HG02840 (cell line): ENCODE measurements around the gene ARSK.
A peak's percentile ranks its signal among the peaks of the same experiment; 100 is the strongest.
"Not testable (repeated sequence)": the region's sequence is repeated elsewhere in the genome, so short reads cannot be mapped to it uniquely, and the experiment has no call there.

ENCODE experiments used
- ATAC-seq: cut with Tn5 transposase; IDR thresholded peaks from one replicate; pipeline ENCODE4 v1.9.1; 2021; ENCODE audit warnings: mild to moderate bottlenecking, moderate library complexity, moderate number of reproducible peaks; ENCODE audit not compliant: unreplicated experiment, low FRiP score

Gene ARSK

DNA sequence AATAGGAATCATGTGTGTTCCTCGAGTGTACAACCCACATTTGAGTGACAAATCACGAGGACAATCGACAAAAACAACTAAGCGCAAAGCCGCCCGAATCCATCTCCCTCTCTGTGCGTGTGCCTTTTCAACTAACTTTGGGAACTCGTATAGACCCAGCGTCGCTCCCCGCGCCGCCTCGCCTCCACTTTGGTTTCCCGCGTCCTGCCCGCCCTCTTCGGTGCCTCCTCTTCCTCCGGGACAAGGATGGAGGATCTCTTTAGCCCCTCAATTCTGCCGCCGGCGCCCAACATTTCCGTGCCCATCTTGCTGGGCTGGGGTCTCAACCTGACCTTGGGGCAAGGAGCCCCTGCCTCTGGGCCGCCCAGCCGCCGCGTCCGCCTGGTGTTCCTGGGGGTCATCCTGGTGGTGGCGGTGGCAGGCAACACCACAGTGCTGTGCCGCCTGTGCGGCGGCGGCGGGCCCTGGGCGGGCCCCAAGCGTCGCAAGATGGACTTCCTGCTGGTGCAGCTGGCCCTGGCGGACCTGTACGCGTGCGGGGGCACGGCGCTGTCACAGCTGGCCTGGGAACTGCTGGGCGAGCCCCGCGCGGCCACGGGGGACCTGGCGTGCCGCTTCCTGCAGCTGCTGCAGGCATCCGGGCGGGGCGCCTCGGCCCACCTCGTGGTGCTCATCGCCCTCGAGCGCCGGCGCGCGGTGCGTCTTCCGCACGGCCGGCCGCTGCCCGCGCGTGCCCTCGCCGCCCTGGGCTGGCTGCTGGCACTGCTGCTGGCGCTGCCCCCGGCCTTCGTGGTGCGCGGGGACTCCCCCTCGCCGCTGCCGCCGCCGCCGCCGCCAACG lies 65.3 kb downstream of the ARSK start, which contains the start of gene GPR150:
TSS of gene GPR150 (plus strand) at position 58 of the 840 bp plus-strand sequence. CDS start at position 247, 189 bp downstream.
- ATAC-seq, result peak; percentile 51

DNA sequence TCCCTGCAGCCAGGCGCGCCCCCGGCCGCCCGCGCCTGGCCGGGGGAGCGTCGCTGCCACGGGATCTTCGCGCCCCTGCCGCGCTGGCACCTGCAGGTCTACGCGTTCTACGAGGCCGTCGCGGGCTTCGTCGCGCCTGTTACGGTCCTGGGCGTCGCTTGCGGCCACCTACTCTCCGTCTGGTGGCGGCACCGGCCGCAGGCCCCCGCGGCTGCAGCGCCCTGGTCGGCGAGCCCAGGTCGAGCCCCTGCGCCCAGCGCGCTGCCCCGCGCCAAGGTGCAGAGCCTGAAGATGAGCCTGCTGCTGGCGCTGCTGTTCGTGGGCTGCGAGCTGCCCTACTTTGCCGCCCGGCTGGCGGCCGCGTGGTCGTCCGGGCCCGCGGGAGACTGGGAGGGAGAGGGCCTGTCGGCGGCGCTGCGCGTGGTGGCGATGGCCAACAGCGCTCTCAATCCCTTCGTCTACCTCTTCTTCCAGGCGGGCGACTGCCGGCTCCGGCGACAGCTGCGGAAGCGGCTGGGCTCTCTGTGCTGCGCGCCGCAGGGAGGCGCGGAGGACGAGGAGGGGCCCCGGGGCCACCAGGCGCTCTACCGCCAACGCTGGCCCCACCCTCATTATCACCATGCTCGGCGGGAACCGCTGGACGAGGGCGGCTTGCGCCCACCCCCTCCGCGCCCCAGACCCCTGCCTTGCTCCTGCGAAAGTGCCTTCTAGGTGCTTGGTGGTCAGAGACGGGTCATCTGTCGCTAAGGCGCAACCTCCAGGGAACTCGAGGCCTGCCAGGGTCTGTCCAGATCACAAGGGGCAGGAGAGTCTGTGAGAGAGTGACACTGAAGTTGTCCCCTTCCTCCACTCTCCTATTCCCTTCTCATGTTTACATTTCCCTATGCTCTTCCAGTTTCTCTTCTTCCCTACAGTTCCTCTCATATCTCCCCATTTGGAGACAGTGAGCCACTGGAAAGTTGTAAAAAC lies 66.3 kb downstream of the ARSK start:
- peak; percentile 43 for ATAC-seq

DNA sequence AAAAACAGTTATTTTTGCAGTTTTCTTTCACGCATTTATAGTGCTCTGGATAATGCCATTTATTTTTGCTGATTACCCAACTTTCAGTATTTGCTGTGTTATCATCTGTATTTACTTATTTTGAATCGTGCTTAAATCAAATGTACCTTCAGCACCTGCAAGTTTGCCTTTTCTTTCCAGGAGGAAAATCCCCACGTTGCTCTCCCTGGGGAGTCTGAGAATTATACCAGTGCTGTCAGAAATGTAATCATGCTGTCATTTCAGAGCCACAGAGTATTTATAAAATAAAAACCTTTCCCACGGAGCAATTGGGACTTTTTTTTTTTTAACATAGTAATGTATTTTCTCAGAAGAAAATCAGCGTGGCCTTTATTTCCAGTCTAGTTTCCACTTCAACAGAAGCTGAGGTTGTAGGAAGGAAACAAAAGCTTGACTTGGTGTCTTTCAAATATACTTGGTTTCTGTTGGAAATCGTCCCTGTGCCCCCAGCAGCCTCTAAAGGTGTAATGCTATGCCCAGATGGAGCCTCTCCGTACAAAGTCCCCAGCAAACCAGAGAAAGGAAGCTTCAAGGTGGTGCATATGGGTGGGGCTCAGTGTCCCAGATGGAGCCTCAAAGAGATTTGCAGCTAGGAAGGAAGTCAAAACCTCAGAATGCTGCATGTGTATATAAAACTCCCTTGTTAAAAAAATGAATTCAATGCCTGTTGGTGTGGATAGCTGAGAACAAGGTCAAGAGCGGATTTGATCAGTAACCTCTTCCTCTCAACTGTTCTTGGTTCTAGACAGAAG lies 67.1 kb downstream of the ARSK start:
- no peak for ATAC-seq

DNA sequence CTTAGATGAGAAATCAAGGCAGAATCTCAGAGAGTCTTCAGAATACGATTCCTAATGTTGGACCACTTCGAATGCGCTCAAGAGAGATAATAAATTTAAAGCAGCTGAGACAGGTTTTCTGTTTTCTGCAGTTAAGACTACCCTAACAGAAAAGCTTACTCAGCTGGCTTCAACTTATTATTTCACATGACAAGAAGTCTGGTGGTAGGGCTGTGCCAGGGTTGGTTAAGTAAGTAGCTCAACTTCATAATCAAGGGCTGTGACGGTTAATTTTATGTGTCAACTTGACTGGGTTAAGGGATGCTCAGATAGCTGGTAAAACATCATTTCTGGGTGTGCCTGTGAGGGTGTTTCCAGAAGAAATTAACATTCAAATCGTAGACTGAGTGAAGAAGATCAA lies 68.8 kb downstream of the ARSK start:
- no peak for ATAC-seq

DNA sequence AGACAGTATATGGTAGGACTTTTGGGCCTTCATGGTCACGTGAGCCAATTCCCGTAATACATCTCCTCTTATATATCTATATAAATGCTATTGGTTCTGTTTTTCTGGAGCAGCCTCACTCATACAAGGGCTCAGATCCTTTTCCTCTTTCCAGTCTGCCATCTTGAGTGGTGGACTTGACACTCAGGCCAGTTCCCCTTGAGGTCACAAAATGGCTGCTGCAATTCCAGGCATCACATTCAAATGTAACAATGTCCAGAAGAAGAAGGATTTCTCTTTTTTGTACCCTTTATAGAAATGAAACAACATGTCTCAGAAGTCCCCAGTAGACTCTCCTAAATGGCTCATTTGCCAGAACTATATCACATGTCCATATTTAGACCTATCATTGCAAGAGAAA lies 69.5 kb downstream of the ARSK start:
- ATAC-seq, result no peak

DNA sequence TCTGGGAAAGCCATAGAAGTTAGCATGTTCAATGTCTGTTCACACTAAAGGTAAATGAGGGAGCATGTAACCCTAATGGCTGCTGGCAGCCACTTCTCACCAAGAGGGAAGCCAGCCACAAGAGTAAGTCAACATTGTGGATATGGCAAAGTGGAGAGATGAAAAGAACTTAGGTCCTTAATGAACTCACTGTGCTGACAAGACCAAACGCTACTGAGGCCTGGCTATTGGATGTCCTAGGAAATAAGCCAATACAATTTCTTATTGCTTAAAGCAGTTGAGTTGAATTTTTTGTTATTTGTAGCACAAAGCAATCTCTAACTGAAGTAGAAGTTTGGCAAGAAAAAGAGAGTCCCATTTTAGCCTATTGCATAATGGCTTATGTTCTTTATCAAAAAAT lies 71.8 kb downstream of the ARSK start:
- ATAC-seq, result no peak

DNA sequence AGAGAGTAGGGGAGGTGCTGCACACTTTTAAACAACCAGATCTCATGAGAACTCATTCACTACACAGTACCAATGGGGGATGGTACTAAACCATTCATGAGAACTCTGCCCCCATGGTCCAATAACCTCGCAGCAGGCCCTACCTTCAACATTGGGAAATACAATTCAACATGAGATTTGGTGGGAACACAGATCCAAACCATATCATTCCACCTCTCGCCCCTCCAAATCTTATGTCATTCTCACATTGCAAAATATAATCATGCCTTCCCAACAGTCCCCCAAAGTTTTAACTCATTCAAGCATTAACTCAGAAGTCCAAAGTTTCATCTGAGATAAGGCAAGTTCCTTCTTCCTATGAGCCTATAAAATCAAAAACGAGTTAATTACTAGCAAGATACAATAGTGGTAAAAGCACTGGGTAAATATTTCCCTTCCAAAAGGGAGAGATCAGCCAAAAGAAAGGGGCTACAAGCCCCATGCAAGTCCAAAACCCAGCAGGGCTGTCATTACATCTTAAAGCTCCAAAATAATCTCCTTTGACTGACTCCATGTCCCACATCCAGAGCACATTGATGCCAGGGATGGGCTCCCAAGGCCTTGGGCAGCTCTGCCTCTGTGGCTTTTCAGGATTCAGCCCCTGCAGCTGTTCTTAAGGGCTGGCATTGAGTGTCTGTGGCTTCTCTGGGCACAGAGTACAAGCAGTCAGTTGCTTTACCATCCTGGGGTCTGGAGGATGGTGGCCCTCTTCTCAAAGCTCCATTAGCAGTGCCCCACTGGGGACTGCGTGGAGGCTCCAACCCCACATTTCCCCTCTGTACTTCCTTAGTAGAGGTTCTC lies 73.3 kb downstream of the ARSK start:
- ATAC-seq, result no peak

DNA sequence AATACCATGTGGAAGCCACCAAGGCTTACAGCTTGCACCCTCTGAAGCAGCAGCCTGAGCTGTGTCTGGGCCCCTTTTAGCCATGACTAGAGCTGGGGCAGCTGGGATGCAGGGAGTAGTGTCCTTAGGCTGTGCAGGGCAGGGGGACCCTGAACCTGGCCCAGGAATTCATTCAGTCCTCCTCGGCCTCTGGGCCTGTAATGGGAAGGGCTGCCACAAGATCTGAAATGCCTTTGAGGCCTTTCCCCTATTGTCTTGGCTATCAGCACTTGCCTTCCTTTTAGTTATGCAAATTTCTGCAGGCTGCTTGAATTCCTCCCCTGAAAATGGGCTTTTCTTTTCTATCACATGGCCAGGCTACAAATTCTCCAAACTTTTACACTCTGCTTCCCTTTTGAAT lies 74.0 kb downstream of the ARSK start:
- ATAC-seq, result no peak

DNA sequence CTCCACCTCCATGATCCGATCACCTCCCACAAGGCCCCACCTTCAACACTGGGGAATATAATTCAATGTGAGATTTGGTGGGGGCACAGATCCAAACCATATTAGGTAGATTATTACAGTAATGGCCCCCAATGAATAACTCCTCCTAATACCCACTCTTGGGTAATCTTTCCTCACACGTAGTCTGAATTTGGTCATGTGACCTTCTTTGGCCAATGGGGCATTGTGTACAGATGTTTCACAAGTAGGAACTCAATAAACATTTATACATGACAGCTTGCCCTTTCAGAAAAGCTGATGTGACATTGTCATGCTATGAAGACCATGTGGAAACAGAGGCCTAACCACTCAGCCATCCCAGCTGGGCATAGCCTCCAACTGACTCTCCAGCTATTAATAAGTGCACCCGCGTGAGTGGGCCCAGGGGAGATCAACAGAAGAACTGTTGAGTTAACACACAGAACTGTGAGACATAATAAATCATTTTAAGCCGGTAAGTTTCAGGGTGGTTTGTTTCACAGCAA lies 75.6 kb downstream of the ARSK start:
- ATAC-seq, result no peak

DNA sequence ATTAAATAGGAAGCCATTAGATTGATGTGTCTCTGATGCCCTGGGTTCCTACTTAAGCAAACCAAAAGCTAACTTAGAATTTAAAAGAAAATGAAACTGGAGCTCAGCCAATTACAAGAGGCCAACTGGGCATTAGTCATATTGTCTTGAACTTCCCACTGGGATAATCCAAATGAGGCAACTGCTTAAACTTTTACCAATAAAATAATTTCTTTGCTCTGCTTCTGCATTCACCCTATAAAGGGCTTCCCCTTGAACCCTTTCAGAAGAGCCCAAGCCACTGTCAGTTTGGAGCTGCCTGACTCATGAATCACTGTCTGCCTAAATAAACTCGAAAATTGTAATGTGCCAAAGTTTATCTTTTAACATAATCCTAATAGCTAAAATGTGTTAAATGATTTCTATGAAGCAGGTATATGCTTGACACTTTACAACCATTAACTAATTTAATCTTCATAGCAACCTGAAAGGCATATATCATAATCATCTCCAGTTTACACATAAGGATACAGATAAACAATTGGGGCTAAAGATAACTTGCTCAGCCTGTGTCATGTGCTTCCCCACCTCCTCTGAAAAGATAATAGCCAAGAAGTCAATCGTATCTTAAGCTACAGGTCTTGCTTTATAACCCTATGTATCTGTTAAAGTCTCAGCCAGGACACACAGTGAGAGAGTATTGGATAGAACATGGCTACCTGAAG lies 76.5 kb downstream of the ARSK start:
- no peak for ATAC-seq

DNA sequence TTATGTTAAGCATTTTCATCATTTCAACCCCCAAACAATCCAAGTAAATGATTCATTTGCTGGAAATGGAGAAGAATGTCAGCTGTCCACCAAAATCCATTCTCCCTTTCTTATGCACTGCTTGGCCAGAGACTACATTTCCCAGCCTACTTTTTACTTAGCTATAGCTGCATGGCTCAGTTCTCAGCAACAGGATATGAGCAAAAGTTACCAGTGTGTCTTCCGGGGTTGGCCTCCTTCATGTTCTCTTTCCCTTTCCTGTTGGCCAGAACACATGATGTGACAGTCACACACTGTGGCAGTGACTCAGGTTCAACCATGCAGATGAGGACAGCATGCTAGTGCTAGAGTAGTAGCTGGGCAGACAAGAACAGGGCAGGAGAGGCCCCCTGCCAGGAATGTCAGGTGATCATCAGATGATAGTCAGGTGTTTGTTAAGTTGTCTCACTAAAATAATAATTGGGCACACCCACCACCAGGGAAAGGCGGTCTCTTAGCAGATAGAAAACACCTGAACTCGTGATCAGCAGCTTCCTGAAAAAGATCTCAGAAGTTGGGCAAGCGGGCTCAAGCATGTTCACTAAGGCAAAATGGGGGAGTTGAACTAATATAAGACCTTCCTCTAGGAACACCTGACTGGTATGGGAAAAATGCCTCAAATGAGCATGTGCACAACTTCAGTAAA lies 77.2 kb downstream of the ARSK start:
- peak; percentile 71 for ATAC-seq

DNA sequence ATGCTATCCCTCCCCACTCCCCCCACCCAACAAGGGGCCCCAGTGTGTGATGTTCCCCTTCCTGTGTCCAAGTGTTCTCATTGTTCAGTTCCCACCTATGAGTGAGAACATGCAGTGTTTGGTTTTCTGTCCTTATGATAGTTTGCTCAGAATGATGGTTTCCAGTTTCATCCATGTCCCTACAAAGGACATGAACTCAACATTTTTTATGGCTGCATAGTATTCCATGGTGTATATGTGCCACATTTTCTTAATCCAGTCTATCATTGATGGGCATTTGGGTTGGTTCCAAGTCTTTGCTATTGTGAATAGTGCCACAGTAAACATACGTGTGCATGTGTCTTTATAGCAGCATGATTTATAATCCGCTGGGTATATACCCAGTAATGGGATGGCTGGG lies 78.0 kb downstream of the ARSK start:
- not testable (repeated sequence) for ATAC-seq

DNA sequence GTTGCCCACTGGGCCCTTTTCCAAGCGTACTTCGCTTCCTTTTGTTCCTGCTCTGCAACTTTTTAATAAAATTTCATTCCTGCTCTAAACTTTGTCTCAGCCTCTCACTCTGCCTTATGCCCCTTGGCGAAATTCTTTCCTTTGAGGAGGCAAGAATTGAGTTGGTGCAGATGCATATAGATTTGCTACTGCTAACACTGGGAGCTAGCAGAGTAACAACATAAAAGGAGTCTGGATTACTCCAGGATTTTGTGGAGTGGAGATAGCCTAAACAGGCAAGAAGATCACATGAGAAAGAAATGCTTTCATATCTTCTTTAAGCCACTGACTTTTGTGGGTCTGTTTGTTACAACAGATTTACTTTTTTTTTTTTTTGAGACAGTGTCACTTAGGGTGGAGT lies 78.8 kb downstream of the ARSK start:
- no peak for ATAC-seq

DNA sequence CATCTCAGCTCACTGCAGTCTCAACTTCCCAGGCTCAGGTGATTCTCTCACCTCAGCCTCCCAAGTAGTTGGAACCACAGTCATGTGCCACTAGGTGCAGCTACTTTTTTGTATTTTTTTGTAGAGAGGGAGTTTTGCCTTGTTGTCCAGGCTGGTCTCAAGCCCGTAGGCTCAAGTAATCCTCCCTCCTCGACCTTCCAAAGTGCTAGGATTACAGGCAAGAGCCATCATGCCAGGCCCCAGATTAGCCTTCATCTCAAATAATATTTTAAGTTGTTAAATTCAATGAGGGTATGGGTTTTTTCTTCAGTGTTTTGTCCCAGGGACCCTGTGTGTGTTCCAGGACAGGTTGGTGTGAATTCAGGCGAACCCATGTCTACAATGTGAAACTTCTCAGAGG lies 79.2 kb downstream of the ARSK start:
- no peak for ATAC-seq

DNA sequence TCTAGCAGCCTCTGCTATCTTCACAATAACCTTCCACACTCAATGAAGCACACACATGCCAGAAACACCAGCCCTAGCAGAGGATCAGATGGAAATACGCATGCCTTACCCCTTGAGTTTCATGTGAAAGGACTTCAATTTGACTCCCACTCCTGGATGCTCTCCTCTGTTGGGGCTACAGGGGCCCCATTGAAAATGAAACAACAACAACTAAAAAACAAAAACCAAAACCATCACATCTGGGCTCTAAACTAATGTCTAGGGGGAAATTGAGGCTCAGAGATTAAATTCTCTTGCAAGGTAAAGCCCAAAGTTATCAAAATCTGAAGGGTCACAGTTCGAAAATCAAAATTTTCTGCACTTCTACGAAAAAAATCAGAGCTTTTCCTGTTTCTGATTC lies 83.7 kb downstream of the ARSK start:
- no peak for ATAC-seq

DNA sequence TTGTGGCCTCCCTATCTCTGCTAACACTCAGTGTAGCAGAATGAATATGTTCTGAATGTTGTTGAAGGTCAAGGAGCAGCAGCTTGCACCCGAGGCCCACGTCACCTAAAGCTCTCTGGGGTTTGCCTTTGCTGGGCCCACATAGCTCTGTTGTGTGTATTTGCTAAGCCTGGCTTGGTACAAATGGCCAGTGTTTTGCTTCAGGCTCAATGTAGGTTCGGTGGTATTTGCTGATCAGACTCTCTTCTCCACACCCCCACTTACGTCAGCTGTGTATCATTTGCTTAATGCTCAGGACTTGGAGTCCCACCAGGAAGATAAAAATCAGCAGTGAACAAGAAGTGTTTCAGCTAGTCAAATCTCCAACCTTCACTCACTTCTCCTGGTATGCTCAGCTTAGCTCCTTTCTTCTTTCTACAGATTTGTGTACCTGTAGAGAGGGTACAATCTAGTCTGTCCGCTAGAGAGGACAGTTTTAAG lies 86.9 kb downstream of the ARSK start:
- ATAC-seq, result no peak

DNA sequence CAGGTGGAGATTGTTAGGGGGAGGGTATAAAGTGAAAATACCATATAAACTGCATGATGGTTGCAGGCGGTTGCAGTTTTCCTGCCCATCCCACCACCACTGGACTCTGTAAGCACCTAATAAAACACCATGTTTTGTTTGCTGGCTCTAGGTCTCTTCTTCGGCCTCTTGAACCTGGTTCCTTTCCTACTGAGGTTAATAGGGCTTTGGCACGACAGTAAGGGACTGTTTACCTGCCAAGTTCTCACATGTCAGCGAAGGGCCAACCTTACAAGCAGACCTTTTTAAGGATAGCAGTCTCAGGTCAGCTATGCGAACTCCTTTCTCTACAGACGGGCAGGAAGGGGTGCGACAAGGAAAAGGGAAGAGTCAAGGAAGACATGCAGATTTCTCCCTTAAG lies 88.3 kb downstream of the ARSK start:
- no peak for ATAC-seq
